OCI-LY1 (cell line): ENCODE results near the gene NOX5.

Experiments used
- CTCF ChIP-seq: fragments of 200-600 bp; sonication (generic), shearing (Covaris generic); IDR thresholded peaks from 2 replicates; pipeline ENCODE4 v1.5.1; 2017; ENCODE audit warnings: mild to moderate bottlenecking, antibody characterized with exemption, low read length, moderate library complexity, mixed read lengths
- EZH2 ChIP-seq: fragments of 200-600 bp; sonication (generic), shearing (Covaris generic); IDR thresholded peaks from 2 replicates; pipeline ENCODE4 v1.8.0; 2017; ENCODE audit warnings: borderline replicate concordance, mixed run types, mild to moderate bottlenecking, antibody characterized with exemption, low read length, moderate library complexity, mixed read lengths

DNA sequence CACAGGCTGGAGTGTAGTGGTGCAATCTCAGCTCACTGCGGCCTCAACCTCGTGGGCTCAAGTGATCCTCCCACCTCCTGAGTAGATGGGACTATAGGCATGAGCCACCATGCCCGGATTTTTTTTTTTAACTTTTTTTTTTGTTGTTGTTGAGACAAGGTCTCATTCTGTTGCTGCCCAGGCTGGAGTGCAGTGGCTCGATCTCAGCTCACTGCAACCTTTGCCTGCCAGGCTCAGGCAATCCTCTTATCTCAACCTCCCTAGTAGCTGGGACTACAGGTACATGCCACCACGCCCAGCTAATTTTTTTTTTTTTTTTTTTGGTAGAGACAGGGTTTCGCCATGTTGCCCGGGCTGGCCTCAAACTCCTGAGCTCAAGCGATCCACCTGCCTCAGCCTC lies 64.1 kb downstream of the NOX5 start:
- no peak for TF ChIP-seq EZH2
- no peak for TF ChIP-seq CTCF
